Stimulated activated CD8-positive, alpha-beta memory T cell treated with anti-CD3 and anti-CD28 coated beads, Interleukin-2, amount 100 ng/mL, for 1 hour (primary cell): ENCODE data around the gene CFAP73.
"Not testable (repeated sequence)": the region's sequence is repeated elsewhere in the genome, so short reads cannot be mapped to it uniquely, and the experiment has no call there.

Experiments used
- DNase-seq, 2 donors: peaks; one replicate each; pipeline ENCODE4 v3.0.0-alpha.2; 2020; ENCODE audit warnings: low read depth in 2 of 2

CFAP73 gene

DNA sequence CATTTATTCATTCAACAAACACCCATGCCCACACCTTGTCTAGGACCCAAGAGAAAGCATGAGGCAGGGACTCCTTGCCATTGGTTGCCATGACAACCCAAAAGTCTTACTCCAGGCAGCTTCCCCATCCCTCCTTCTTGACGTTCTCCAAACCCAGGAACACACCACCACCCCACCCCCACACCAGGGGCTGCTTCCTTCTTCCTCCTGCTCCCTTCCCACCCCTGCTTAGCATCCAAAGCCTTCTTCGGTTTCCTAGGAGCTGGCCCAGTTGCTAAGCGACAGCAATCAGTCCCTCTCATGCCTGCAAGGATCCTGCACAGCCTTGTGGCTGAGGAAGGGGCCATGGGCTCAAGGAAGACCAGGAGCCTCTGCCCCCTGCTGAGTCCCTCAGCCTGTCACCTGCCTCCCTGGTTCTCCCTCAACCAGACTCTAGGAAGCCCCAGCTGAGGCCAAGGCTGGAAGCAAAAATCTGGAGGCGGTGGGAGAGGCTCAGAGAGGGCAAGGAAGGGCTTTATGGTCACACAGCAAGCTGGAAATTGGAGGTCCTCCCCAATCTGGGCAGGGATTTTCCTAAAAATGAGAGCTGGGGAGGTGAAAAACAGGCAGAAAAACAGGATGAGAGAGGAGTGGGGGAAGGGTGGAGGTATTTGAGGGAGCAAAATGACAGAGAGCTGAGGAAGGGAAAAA lies 29.4 kb upstream of the CFAP73 start:
- DNase-seq, result no peak

DNA sequence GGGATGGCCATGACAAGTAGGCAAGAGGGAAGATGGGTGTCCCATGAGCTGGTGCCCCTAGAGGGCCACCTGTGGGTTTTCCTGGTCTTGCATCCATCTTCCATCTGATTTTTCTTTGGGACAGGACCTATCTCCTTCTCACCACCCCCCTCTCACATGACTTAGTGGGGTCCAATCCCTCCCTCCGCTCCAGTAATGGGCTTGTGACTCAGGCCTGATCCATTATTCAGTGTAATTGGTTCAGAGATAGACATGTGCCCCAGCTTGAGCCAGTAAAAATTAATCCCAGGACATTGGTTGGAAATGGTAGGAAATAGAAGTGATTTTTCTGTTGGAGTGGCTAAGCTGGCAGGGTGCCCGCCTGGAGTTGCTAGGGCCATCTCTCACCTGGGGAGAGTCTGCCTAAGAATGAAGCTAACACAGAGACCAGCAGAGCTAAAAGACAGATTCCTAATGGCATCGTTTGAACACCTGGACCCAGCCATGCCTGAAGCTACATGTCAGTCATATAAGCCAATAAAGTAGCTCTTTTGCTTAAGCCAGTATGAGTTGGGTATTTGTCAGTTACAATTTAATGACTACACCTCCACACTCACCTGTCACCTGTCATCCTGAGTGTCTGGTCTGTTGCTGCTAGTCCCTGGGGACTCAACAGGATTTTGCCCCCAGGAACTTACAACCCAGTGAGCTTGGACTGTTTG lies 28.7 kb upstream of the CFAP73 start:
- DNase-seq, result no peak

GRCh38 chr12:113127791-113128199 lies 21.7 kb upstream of the CFAP73 start:
- no peak for DNase-seq

GRCh38 chr12:113128802-113129663 lies 20.5 kb upstream of the CFAP73 start:
- no peak for DNase-seq

DNA sequence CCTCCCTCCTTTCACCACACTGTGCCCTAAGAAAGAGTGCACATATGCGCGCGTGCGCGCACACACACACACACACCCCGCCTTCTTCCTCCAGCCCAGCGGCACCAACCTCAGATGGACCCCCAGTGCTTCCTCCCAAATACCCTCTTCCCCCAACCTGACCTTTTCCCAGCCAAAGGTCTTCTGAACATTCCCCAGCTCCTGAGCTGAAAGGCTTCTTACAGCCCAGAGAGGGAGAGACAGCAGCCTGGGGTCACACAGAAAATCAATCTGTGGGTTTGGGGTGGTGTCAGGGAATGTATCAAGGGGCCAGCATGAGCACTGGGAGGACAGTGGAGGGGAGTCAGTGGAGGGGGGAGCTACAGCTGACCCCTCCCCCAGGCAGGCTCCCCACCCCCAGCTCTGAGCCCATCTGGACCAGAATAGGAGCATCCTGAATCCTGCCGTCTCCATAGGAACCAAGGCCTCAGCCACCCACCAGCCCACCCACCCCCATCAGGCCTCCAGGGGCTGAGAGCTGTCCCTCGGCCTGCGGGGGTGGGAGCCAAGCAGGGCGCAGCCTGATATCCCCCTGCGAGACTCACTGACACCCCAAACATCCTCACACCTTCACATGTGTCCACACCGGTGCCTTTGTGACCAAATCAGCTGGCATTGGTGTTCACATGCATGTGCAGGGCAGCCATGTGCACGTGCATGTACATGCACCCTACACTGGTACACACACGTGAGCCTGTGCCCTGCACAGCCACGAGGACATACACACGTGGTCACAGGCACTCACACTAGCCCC lies 19.7 kb upstream of the CFAP73 start:
- no peak for DNase-seq

DNA sequence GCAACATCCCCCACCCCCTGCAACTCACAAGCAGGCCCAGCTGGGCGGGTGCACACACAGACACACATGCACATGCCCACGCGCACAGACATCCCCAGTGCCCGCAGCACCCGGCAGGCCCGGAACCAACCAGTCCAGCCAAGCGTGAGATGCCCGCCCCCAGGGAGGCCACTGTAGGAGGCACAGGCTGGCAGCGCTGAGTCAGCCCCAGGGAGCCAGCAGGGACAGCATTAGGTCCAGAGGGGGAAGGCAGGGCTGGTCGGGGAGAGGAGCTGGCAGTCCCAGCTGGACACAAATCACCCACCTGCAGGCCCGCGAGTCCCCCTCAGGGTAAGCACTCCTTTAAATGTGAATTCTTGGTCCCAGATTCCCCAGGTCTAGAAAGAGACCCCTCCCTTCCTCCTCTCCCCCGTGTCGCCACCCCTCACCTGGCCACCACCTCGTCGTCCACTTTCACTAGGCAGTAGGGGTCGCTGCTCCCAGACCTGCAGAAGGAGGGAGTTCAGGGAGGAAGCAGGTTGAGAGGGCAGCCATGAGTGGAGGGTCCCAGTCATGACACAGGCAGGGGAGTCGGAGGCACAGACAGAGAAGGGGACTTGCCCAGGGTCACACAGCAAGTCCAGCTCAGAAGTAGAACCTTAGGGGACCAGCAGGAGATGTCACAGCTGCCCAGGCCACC lies 18.9 kb upstream of the CFAP73 start:
- no peak for DNase-seq

DNA sequence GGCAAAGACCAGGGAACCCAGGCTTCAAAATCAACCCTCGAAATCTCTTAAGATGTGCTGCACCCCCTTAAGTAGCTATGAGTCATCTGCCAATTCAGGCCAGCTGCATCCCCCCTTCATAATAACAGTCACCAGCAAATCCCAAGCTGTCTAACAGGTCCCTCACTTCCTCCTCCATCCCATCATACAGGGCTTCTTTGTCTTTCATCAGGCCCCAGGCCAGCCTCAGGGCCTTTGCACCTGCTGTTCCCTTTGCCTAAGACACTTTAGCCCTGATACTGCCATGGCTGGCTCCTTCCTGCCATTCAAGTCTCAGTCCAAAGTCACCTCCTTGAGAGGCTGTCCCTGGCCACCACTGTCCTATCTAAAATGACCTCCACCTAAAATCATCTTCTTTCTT lies 18.0 kb upstream of the CFAP73 start:
- DNase-seq, result no peak

DNA sequence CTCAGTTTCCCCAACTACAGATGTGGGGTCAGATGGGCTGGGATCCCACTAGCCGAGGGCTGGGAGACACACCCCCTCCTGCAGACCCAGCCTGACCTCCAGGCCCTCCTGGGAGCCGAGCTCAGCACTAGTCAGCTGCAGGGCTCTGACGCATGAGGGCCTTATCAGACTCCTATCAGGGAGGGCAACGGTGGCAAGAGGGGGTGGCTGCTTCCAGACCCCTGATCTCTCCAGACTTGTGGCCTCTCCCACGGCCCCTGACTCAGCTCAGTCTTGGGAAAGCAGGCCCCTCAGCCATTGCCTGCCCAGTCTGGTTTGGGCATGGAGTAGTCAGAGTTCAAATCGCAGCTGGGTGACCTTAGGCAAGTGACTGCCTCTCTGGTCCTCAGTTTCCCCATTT lies 16.5 kb upstream of the CFAP73 start:
- no peak for DNase-seq

- no peak for DNase-seq
Observed at GRCh38 chr12:113133666-113134065, 15.9 kb upstream of the CFAP73 start.

- no peak for DNase-seq
Observed at GRCh38 chr12:113134071-113134470, 15.5 kb upstream of the CFAP73 start.

GRCh38 chr12:113134521-113134951 lies 15.0 kb upstream of the CFAP73 start:
- DNase-seq, result no peak

- DNase-seq, result peak; percentile 33 to 46
Observed at GRCh38 chr12:113135178-113136127, 14.1 kb upstream of the CFAP73 start, which contains the start of gene RASAL1. Gene RASAL1 (minus strand): TSS chr12:113135761. CDS start chr12:113135462, 299 bp downstream.

GRCh38 chr12:113136128-113136989 lies 13.2 kb upstream of the CFAP73 start:
- no peak for DNase-seq

- DNase-seq, result no peak
Observed at GRCh38 chr12:113136990-113137511, 12.5 kb upstream of the CFAP73 start.

DNA sequence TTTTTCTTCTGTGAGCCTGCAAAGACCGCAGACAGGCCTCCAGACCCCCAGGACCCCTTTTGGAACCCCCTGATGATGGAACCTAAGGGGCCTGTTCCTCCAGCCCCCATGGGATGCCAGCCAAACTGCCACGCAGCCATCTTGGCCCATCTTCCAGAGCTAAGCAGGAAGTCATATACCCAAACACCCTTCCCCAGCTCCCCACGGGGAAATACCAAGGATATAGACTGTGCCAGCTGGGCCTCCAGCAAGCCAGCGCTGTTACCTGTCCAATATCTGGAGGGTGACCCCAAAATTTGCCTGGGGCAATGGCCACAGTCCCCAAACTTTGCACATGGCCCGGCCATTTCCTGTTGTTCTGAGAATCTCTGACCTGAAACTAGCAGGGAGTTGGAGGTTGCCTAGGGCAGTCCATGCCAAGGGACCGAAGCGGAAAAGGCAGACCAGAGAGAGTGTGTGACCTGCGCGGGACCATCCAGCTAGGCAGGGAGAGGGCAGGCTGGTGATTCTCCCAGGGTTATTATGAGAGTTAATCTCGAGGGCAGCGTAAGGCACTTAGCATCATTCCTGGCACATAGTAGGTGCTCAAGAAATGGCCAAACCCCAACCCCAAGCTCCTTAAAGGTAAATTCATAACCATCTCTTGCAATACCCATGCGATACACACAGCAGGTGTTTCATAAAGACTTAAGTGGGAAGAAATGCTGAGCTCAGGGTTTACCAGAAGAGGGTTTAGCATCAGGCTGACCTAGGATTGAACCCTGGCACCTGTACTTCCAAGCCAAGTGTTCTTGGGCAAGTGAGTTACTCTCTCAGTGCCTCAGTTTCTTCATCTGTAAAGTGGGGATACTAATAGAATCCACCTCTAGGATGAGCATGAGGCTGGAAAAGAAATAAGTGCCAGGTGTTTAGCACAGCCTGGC lies 11.4 kb upstream of the CFAP73 start:
- no peak for DNase-seq

DNA sequence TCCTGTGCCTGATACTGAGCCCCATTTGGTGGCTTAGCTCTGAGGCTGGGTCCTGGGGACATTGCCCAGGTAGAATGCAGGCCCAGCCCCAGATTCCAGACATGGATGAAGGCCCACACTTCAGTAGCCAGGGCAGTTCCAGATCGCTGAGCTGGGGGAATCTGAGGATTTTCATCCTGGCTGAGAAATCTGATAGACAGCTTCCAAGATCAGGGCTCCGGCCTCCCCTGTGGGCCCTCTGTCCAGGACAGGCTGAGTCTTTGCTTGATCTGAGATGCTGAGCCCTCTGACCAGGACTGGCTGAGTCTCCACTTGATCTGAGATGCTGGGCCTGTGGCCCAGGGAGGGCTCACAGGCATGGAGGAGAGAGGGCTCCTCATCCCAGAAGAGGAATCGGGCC lies 10.7 kb upstream of the CFAP73 start:
- no peak for DNase-seq

DNA sequence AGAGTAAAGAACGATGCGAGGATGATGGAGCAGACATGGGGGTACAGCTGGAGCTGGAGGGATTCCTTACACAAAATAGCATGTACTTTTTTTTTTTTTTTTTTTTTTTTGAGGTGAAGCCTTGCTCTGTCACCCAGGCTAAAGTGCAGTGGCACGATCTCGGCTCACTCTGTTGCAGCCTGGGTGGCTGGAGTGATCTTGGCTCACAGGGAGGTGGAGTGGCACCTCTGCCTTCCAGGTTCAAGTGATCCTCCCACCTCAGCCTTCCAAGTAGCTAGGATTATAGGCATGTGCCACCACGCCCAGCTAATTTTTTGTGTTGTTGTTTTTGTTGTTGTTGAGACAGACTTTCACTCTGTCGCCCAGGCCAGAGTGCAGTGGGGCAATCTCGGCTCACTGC lies 8.8 kb upstream of the CFAP73 start:
- no peak for DNase-seq

DNA sequence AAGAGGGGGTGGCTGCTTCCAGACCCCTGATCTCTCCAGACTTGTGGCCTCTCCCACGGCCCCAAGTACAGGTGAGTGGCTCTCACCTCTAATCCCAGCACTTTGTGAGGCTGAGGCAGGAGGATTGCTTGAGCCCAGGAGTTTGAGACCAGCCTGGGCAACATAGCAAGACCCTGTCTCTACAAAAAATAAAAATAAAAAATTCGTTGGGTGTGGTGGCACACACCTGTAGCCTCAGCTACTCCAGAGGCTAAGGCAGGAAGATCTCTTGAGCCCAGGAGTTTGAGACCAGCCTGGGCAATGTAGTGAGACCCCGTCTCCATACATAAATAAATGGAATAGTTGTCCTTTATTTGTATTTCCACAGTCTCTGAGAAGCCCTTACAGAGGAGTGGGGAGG lies 7.8 kb upstream of the CFAP73 start:
- not testable (repeated sequence) for DNase-seq
